Retina (tissue), 1 donor: ENCODE results near the gene RPAP2.
"Not testable (repeated sequence)": the region's sequence is repeated elsewhere in the genome, so short reads cannot be mapped to it uniquely, and the experiment has no call there.

ENCODE experiments used
- DNase-seq: peaks from one replicate; pipeline ENCODE4 v3.0.0-alpha.2; 2016

RPAP2 gene

DNA sequence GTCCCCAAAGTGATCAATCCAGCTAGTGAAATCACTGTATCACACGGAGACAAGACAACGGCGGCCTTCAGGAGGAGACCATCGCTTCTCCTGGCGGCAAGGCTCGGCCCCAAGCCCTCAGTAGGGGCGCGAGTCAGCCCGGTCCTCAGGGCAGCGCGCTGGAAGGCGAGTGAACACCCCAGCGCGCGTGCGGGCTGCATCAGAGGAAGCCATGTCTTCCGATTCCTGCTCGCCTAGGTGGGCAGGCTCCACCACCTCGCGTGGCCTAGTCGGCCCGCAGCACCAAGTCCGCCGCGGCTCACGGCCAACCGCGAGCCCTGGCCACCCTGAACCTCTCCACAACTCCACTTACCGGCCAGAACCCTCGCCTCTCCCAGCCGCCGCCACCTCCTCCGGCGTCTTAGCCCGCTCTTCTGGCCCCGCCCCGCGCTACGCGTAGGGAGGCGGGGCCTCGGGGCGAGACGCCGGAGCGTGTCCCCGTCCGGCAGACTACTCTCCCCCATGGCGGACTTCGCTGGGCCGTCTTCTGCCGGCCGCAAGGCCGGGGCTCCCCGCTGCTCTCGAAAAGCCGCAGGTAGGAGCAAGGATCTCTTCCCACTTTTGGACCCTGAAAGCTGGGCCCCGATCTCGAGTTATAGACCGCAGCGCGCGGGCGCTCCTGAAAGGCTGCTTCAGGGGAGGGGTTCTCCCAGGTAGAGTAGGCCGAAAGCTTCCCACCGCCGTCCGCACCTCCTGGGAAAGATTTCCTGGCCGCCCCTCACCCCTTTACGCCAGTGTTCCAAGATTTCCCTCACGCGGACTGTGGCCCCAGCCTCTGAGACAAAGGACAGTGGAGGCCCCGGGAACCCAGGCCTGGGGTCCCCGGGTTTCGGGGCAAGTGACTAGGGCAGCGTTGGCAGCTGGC lies at the start of gene RPAP2, which contains the start of gene GLMN:
TSS of gene RPAP2 (plus strand) at position 487 of the 904 bp plus-strand sequence. CDS start at position 502, 15 bp downstream.
TSS of gene GLMN (minus strand) at position 415 of the 904 bp plus-strand sequence. CDS start 988 bp downstream, outside the sequence.
- DNase-seq = peak; percentile 97

GRCh38 chr1:92254714-92255113 lies 44.1 kb upstream of the RPAP2 start:
- DNase-seq = not testable (repeated sequence)

DNA sequence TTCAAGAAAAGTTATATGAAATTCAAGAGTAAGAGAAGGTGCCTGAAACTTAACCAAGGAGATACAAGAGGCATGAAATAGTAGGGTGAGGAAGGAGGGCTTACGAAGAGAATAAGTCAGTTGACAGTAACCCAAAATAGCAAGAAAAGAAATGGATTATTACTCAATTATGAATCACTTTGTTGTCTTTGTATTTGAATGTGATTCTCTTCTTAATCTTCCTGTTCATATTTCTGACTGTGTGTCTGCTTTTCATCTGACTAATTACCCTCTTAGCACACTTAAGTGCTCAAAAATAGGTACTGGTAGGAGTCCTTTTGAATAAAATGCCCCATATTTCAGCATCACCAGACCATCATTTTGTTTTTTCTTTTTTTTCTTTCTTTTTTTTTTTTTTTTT lies 39.5 kb upstream of the RPAP2 start:
- DNase-seq = no peak

GRCh38 chr1:92262516-92262915 lies 36.3 kb upstream of the RPAP2 start:
- no peak for DNase-seq

- DNase-seq = no peak
Observed at GRCh38 chr1:92273039-92273438, 25.8 kb upstream of the RPAP2 start.

- DNase-seq = no peak
Observed at GRCh38 chr1:92274939-92275338, 23.9 kb upstream of the RPAP2 start.

DNA sequence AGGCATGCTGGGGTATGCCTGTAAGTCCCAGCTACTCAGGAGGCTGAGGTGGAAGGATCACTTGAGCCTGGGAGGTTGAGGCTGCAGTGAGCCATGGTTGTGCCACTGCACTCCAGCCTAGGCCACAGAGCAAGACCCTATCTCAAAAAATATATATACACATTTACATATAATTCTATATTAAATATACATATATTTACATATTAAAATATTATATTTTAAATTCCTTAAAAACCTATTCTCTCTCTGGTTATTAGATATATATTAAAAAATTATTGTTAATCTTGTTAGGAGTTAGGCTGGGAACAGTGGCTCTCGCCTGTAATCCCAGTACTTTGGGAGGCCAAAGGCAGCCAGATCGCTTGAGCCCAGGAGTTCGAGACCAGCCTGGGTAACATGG lies 22.8 kb upstream of the RPAP2 start:
- DNase-seq = no peak

DNA sequence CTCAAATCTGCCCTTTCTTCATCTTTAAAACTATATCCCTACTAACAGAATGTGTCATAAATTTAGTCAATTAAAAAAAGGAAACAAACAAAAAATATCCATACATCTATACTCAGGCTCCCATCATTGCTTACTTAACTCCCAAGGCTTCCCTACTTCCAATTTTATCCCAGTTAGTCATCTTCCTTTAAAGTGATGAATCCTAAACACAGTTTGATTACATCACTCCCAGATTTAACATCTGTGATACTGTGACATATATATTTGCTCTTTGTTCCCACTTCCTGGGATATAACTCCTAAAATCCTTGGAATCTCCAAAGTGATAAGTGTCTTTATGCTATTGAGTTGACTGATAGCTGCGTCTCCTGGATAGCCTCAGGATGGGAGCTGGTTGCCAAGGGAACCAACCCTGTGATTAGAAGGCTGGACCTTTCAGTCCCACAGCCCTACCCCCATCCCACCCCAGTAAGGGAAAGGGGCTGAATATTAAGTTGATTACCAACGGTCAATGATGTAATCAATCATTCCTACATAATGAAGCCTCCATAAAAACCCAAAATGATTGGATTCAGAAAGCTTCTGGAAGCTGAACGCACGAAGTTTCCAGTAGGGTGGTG lies 21.6 kb upstream of the RPAP2 start:
- DNase-seq = no peak

- not testable (repeated sequence) for DNase-seq
Observed at GRCh38 chr1:92279781-92280180, 19.1 kb upstream of the RPAP2 start.

- not testable (repeated sequence) for DNase-seq
Observed at GRCh38 chr1:92281411-92281810, 17.4 kb upstream of the RPAP2 start.

GRCh38 chr1:92291372-92291999 lies 7.4 kb upstream of the RPAP2 start:
- DNase-seq = peak; percentile 46

GRCh38 chr1:92298213-92298572 lies 666 bp upstream of the RPAP2 start:
- no peak for DNase-seq

DNA sequence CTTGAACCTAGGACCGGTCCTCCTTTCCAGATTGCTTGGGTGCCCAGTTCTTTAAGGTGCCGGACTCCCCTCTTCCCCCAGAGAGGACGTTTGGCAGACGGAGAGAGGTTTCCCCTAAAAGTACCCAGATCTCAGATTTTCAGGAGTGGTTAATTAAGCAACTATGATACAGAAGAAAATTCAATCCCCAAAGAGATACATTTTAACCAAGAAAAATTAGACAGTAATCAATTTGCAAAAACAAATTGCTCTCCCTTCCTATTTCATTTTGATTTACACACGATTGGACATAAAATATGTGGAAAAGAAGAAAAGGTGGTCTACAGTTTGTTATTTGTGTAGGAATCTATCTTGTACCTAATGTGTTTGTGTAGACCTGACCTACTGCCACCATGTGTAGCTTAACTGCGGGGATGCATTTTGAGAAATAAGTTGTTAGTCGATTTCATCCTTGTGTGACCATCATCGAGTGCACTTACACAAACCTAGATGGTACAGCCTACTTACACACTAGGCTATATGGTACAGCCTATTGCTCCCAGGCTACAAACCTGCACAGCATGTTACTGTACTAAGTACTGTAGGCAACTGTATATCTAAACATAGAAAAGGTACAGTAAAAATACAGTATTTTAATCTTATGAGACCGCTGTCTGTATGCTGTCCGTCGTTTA lies 755 bp downstream of the RPAP2 start:
- DNase-seq = no peak

DNA sequence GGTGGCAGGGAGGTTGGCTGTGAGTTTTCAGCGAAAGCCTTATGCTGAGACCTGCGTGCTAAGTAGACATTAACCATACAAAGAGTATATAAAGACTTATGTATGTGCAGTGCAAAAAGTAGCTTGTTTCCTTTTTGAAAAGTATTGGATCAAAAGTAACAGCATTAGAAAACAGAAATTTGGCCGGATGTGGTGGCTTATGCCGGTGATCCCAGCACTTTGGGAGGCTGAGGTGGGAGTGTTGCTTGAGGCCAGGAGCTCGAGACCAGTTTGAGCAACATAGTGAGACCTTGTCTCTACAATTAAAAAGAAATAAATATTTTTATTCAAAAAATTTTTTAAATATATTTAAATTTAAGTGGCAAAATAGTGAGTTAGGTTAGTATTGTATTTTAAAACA lies 2.2 kb downstream of the RPAP2 start:
- no peak for DNase-seq

- DNase-seq = no peak
Observed at GRCh38 chr1:92306020-92306419, 7.2 kb downstream of the RPAP2 start.

- no peak for DNase-seq
Observed at GRCh38 chr1:92307980-92308379, 9.1 kb downstream of the RPAP2 start.

- no peak for DNase-seq
Observed at GRCh38 chr1:92310185-92310597, 11.3 kb downstream of the RPAP2 start.

- DNase-seq = no peak
Observed at GRCh38 chr1:92314024-92314423, 15.2 kb downstream of the RPAP2 start.

DNA sequence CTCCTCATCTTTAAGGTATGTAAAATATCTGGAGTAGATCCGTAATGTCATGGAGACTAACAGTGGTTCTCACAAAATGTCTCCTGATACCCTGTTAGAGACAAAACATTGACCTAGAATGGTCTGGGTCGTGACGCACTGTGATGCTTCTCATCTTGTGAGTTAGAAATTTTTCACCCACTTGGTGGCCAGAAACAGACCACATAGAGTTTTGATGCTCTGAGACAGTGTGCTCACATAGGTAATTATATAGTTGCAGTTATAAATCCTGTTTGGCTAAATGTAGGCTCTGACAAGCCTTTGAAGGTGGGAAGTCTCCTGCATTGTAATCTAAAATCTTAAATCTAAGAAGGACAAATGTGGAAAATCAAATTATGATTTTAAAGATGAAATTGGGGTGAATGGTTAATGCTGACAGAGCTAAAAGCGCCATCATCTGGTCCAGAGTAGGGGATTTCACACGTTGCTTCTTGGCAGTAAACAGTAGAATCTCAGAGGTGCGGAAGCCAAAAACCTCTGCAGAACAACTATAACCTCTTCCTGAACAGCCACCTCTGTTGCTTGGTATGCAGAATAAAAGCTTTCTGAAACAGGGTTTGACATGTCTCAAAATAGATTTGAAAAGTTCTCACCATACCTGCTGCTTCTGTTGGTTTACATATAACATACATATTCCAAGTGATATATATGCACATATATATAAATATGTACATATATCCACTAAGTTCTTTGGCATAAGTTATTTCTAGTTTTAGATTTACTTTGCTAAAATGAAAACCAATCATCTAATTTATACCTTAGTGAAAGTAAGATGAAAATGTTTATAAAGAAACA lies 17.1 kb downstream of the RPAP2 start:
- no peak for DNase-seq

GRCh38 chr1:92317836-92318493 lies 19.1 kb downstream of the RPAP2 start:
- DNase-seq = no peak
